ENCODE measurements around the gene KLHDC9. TPM values are rescaled to one million over a fixed set of nuclear protein-coding genes. Genes with fewer than 3 reads are reported as not detected.

Gene KLHDC9
- total RNA-seq, 2 experiments from 2014 or later: 0.43 TPM; not detected in 1

DNA sequence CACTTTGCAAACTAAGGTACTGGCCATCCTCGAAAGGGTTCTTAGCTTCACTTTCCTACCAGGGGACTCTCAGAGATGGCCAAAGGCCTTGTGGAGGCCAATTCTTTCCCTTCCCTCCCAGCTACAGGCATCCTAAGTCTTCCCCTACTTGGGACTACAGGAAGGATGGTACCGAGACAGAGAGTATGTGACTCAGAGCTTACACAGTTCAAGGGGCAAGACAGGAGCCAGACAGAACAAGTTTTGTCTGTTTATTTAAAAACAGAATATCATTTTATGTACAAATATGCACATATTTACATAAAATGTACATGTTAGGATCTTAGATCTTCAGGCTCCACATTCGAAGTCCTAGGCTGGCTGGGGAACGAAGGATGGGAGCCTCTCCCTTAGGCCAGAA is 27.4 kb upstream of the KLHDC9 start:
- ATAC-seq (no peak), DNase-seq (no peak)
- H3K4me1 Mint-ChIP-seq (ENCODE audit: low read depth): peaks cover 40% of the 10 kb centered on the region
- H3K27me3 Mint-ChIP-seq: no peaks in the 10 kb centered on the region
- no peak overlapping the region for H3K4me3 Mint-ChIP-seq
- peak overlapping the region; percentile 98 for H3K27ac Mint-ChIP-seq
- ChIA-PET CTCF (interaction anchor here (0.7 to 11.1 kb wide), 17 partner anchors 11 to 422 kb away, joined by 3 to 200 read pairs (median 4); partner anchors contain the start of genes KLHDC9, NECTIN4, NIT1 and PFDN2), POLR2A (interaction anchor here (0.7 to 7.6 kb wide), 8 partner anchors 9 to 84 kb away, joined by 3 to 99 read pairs (median 8); partner anchors contain the start of genes KLHDC9, NECTIN4, UFC1 and USF1)
- H3K36me3 Mint-ChIP-seq (ENCODE audit: low read depth): peaks cover 30% of the 10 kb centered on the region
- no peaks in the 10 kb centered on the region for H3K9me3 Mint-ChIP-seq
- no peak for TF ChIP-seq CTCF (IDR thresholded peaks at IDR 0.05)
- intact Hi-C loops (cut with micrococcal nuclease): no loop called here

GRCh38 chr1:161071886-161072371 is 26.2 kb upstream of the KLHDC9 start:
- H3K27me3 Mint-ChIP-seq: no peaks in the 10 kb centered on the region
- H3K9me3 Mint-ChIP-seq: no peaks in the 10 kb centered on the region
- no peak overlapping the region for H3K4me3 Mint-ChIP-seq
- ATAC-seq (no peak), DNase-seq (peak; percentile 81)
- CTCF ChIA-PET: interaction anchor here (0.6 to 11.1 kb wide), 23 partner anchors 10 to 110 kb away, joined by 3 to 200 read pairs (median 4); partner anchors contain the start of genes DEDD, KLHDC9, NECTIN4 and NIT1
- peak overlapping the region; percentile 30 for H3K27ac Mint-ChIP-seq
- intact Hi-C loops (cut with micrococcal nuclease): no loop called here
- POLR2A ChIA-PET: interaction anchor here (0.6 to 5.3 kb wide), 9 partner anchors 10 to 94 kb away, joined by 3 to 57 read pairs (median 4); partner anchors contain the start of genes KLHDC9, NECTIN4, UFC1 and USF1
- peak; percentile 81 for TF ChIP-seq CTCF (IDR thresholded peaks at IDR 0.05)
- peaks cover 34% of the 10 kb centered on the region for H3K4me1 Mint-ChIP-seq (ENCODE audit: low read depth)
- H3K36me3 Mint-ChIP-seq (ENCODE audit: low read depth): peaks cover 20% of the 10 kb centered on the region

- Mint-ChIP-seq H3K4me3 (no peak overlapping the region), H3K27ac (no peak overlapping the region), H3K4me1 (ENCODE audit: low read depth) (peaks cover 26% of the 10 kb centered on the region), H3K27me3 (no peaks in the 10 kb centered on the region), H3K9me3 (no peaks in the 10 kb centered on the region), H3K36me3 (ENCODE audit: low read depth) (peaks cover 12% of the 10 kb centered on the region)
- no peak for ATAC-seq
- CTCF ChIA-PET: interaction anchor here (1.0 to 11.1 kb wide), 8 partner anchors 12 to 64 kb away, joined by 3 to 200 read pairs (median 5); partner anchors contain the start of genes KLHDC9 and USF1
- intact Hi-C loops (cut with micrococcal nuclease): no loop called here
- POLR2A ChIA-PET: interaction anchor here (0.6 to 5.3 kb wide), 7 partner anchors 9 to 44 kb away, joined by 3 to 57 read pairs (median 4); partner anchors contain the start of genes KLHDC9 and USF1
- TF ChIP-seq CTCF (IDR thresholded peaks at IDR 0.05): no peak
- no peak for DNase-seq
Measured at GRCh38 chr1:161072751-161073449, 25.3 kb upstream of the KLHDC9 start.

DNA sequence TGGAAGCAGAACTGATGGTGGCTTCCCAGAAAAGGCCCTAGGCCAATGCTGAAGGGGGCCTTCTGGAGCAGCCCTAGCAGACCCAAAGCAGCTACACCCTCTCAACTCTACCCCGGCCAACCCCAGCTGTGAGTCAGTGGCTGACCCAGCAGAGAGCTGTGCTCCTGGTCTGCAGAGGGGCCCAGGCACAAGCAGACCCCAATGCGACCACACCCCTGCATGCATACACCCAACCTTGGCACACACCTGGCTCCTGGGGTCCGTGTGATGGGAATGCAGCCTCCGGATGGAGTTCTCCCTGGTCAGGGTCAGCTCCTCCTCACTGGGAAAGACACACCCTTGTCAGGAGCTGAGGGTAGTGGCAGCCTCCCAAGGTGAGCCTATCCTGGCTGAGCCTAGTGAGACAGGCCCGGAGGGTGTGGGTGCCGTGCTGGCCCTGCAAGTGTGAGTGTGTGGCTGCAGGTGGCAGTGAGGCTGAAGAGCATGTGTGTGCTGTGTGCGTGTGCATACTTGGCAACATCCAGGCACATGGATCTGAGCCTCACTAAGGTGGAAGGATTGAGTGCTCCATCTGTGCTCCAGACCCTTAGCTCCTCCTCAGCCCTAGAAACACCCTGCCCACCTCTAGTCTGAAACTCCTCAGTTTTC is 24.6 kb upstream of the KLHDC9 start:
- POLR2A ChIA-PET: interaction anchor here (0.6 to 1.5 kb wide), 6 partner anchors 15 to 59 kb away, joined by 3 to 5 read pairs (median 4); partner anchors contain the start of genes DEDD, KLHDC9 and USF1

More for the DNA sequence above, 24.6 kb upstream of the KLHDC9 start:
- CTCF ChIA-PET: interaction anchor here (0.8 to 11.1 kb wide), 5 partner anchors 12 to 67 kb away, joined by 3 to 200 read pairs (median 4); partner anchors contain the start of gene KLHDC9
- peaks cover 25% of the 10 kb centered on the region for H3K4me1 Mint-ChIP-seq (ENCODE audit: low read depth)
- intact Hi-C loops (cut with micrococcal nuclease): no loop called here
- peaks cover 5% of the 10 kb centered on the region for H3K36me3 Mint-ChIP-seq (ENCODE audit: low read depth)
- ATAC-seq (no peak), DNase-seq (peak; percentile 33)
- H3K9me3 Mint-ChIP-seq: no peaks in the 10 kb centered on the region
- H3K4me3 Mint-ChIP-seq: no peak overlapping the region
- no peak for TF ChIP-seq CTCF (IDR thresholded peaks at IDR 0.05)
- no peaks in the 10 kb centered on the region for H3K27me3 Mint-ChIP-seq
- H3K27ac Mint-ChIP-seq: peak overlapping the region; percentile 1
